NCI-H146 treated with DMSO at 0.1 percent for 48 hours (cell line): Measurements from ENCODE around the gene THYN1.
"Not testable (repeated sequence)": the region's sequence is repeated elsewhere in the genome, so short reads cannot be mapped to it uniquely, and the experiment has no call there.

Experiments used
- DNase-seq: peaks from one replicate; lab custom pipeline; 2025; ENCODE audit not compliant: unreplicated experiment; lab: John Stamatoyannopoulos, UW

THYN1 gene

DNA sequence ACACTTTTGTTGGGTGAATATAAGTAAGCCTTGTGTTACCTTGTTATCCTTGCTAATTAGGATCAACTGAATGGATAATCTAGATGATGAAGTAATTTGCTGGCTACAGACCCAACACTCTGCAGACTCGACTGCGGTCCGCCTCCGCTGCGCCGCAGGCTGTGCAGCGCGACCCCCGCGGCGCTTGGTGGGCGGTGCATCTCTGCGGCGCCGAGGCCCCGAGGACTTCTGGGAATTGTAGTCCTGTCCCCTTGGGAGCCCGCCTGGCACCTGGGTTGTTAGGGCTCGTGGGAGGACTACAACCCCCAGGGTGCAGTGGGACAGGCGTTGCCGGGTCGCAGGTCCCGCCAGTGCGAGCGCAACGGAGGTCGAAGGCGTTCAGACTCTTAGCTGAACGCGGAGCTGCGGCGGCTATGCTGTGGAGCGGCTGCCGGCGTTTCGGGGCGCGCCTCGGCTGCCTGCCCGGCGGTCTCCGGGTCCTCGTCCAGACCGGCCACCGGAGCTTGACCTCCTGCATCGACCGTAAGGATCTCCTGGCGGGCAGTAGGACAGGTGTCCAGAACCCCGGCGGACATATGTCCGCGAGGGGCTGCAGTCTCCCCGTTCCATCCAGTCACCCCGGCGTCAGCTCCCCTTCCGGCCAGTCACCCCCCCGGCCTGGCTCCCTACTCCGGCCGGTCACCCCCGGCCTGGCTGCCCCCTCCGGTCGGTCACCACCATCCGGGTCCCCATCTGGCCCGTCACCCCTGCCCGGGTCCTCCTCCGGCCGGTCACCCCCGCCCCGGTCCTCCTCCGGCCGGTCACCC is at the start of gene THYN1, which contains the start of gene ACAD8:
TSS of gene THYN1 (minus strand) at position 165 of the 806 bp plus-strand sequence. CDS start 470 bp downstream, outside the sequence.
TSS of gene ACAD8 (plus strand) at position 381 of the 806 bp plus-strand sequence. CDS start at position 414, 33 bp downstream.
- DNase-seq: peak; percentile 86

DNA sequence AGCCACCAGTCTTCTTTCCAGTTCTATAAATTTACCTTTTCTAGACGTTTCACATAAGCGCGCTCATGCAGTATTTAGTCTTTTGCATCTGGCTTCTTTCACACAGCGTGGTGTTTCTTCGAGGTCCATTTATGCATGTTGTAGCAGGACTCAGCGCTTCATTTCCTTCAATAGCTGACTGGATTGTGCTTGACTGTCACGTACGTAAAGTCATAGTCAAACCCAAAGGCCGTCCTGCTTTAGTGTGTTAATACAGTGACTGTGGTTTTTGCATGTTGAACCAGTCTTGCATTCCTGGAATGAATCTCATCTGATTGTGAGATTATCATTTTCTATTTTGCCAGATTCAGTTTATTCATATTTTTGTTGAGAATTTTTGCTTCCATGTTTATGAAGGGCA is 41.5 kb upstream of the THYN1 start:
- DNase-seq: no peak

DNA sequence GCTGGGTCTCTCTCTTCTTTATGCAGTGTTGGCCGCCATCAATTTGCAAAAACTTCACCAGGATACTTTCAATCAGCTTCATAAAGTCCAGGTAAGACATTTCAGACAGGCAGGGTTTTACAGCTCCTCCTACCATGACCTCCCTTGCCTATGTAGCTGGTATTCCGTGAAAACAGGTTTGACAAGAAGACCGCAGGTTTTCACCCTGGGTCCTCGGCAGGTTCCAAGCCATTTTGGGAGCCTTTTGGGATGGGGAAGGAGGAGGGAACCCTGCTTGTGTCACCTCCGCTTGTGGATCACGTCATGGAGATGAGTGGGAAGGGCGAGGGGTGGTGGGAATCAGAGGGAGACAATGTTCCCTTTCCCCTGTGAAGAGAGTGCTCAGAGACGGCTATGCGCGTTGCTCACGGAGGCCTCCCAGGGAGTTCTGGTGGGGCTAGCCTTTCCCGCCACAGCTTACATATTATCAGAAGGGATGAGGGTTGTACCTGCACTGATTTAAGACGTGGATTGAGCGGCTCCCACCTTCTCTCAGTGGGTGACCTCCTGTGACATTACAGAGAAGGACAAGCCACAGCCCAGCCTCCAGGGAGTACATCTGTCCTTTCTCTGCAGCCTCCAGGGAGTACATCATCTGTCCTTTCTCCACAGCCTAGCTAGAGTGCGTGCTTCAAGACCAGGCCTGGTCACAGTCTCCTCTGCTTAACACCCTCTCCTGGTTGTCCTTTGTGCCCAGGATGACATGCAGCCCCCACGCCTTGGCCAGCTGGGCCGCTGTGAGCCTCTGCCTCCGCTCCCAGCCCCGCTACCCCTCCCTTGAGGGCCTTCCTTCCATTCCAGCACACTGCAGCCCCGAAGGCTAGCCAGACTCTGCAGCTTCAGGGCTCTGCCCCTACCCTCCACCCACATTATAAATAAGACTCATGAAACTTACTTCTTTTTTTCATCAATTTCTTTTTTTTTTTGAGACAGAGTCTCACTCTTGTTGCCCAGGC is 40.3 kb upstream of the THYN1 start:
- DNase-seq: no peak

DNA sequence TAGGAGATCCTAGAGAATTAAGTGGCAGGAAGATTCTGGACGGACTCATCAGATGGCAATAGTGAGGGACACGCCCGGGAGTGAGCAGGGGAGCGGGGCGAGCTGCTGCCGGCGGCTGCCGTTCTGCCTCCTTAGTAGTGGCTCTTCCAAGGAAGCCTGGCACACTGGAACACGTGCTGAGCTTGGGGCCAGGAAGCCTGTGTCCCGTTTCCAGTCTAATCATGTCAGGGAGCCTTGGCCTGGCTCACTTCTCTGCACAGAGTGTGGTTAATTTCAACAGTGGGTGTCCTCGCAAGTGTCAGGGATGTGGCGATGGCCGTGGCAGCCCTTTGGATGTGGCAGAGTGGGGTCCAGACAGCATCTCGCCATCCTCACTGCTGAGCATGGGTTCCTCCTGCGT is 39.5 kb upstream of the THYN1 start:
- DNase-seq: no peak

DNA sequence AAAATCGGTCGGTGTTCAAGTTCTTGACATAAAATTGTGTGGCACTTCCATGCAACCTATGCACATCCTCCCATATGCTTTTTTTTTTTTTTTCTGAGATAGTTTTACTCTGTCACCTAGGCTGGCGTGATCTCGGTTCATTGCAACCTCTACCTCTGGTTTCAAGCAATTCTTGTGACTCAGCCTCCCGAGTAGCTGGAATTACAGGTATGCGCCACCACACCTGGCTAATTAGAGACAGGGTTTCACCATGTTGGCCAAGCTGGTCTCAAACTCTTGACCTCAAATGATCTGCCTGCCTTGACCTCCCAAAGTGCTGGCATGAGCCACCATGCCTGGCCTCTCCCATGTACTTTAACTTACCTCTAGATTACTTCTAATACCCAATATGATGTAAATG is 38.0 kb upstream of the THYN1 start:
- no peak for DNase-seq

DNA sequence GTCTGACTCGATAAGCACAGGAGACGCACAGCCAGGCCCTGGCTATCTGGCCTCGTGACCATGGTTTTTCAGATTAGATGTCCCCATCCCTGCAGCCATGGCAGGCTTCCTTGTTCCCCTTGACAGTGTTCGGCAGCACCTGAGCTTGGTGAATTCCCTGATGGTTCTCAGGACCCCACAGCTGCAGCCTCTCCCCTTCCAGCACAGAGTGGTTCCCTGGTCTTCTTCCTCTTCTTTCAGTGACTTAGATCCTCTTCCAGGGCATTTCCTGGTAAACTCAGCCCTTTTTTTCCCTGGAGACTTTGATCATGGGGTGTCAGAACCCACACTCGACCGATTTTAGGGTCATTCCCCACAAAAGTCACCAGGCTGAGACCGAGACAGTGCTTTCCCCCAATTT is 37.5 kb upstream of the THYN1 start:
- no peak for DNase-seq

DNA sequence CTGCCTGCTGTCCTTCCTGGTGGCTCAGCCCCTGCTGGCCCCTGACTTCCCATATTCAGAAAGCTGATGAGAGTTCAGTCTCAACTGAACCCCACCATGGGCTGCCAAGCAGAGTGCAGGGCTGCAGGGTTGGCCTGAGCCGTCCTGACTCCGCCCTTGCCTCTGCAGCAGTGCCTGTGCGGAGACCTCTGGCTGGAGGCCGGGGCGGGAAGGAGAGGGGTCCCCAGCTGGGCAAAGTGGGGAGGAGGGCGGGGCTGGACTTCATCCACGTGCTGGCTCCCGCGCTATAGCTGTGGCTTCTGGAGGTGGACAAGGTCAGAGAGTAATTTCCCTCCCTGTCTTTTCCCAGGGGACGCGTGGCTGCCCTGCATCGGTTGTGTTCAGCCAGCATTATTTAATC is 36.6 kb upstream of the THYN1 start:
- DNase-seq: no peak

DNA sequence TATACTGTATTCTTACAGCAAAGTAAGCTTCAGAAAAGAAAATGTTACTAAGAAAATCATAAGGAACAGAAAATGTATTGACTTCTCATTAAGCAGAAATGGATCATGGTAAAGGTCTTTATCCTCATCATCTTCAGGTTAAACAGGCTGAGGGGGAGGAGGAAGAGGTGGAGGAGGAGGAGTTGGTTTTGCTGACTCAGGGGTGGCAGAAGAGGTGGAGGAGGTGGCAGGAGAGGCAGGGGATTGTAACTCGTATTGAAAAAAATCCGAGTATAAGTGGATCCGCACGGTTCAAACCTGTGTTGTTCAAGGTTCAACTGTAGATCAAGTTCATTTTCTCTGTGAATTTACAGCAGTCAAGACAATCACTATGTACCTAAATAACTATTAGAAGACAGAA is 36.0 kb upstream of the THYN1 start:
- DNase-seq: no peak

DNA sequence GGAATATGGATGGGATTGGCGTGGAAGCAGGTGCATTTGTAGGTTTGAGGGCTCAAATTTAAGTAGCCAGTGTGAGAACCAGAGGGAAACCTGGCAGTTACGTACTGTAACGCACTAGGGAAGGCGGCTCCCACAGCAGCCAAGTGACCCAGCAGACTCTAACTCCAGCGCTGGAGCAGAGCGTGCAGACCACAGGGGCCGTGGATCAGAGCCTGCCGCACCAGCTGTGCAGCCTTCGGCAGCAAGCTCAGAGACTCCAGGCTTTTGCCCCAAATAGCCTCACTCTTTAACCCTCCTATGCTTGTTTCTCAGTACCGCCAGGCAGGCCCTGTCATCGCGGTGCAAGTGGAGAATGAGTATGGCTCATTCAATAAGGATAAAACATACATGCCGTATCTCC is 35.3 kb upstream of the THYN1 start:
- DNase-seq: no peak

DNA sequence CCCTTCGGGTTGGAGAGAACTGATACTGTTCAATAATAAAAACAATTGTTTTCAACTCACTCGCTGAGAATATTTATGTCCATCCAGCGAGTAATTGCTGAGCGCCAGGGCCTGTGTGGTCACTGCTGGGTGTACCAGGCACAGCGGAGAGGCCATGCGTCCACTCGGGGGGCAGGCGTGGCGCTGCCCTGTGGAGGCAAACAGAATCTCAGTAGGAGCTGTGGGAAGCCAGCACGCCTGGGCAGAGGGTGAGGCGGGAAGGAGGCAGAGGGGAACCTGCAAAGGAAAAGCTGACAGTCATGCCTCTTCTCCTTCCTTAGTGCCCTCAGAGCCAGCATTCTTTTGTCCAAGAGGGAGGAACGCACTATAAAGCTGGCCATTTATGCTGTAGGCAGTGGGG is 34.4 kb upstream of the THYN1 start:
- no peak for DNase-seq

DNA sequence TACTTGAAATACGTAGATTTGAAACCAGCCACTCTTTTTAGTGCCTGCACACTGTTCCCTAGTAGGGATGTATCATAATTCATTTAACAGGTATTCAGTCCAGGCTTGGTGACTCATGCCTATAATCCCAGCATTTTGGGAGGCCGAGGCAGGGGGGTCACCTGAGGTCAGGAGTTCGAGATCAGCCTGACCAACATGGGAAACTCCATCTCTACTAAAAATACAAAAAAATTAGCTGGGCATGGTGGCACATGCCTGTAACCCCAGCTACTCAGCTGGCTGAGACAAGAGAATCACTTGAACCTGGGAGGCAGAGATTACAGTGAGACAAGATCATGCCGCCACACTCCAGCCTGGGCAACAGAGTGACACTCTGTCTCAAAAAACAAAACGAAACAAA is 31.2 kb upstream of the THYN1 start:
- DNase-seq: not testable (repeated sequence)

DNA sequence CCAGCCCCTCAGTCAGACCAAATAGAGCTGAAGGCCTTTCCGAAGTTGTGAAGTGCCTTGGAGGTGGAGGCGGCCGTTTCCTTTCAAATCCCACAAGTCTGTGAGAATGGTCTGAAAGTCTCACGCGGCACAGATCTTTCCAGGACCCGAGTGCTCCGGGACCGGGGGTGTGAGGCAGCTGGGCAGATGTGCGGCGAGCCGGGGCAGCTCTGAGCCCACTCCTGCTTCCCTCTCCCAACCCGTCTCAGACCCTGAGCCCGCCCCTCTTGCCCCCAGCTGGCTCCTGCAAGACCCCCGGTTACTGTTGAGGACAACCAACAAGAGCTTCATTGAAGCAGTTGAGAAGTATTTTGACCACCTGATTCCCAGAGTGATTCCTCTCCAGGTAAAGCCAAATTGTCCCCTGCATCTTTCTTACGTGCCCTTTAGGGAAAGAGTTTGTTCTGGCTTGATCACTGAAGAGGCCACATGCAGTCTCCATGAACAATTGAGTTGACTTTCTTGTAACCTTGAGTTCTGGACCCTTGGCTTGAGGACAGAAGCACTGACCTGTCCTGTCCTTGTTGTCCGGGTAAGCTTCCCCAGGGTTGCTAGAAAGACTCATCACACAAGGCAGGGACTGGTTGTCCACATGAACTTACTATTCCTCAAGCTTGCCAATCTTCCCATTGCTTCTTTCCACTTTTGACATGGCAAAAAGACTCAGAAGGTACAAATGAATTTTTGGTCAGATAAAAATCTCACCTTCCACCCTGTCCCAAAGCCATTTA is 30.5 kb upstream of the THYN1 start:
- DNase-seq: no peak

DNA sequence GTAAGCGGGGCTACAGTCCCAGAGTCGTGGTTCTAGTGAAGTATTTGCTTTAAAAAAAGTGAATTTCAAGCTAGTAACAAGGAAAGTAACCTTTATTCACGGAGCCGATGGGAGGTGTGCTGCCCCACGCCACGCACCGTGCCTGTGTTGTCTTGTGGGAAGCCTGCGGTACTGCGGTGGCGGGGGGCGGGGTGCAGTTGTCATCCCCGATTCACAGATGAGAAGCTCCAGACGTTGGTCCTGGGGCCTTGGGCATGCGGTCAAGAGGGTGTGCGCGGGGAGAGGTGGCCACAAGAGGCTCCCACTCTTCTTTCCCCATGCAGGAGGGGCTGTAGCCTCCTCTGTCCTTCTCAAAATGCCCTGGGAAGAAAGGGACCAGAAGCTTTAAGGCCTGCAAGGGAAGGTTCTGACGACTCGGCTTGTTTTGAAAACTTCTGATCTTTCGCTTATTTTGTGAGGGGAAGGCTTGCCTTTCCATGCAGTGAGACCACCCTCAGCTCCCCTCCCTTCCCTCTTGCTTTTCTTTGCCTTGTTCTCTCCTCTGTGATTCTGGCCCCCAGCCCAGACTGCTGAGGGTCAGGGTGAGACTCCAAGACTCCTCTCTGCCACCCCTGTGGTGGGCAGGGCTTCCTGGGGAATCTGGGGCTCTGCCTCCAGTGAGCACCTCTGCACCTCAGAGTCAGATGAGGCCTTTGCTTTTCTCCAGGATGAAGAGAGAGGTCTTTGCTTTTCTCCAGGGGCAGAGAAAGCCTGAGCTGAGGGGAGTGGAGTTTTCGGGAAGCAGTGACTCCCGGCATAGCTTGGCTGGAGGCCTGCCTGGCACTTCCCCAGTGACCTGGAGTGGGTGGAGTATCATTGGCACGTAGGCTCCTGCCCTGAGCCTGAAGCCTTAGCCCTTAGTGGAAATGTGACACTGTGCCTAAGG is 29.2 kb upstream of the THYN1 start:
- no peak for DNase-seq

DNA sequence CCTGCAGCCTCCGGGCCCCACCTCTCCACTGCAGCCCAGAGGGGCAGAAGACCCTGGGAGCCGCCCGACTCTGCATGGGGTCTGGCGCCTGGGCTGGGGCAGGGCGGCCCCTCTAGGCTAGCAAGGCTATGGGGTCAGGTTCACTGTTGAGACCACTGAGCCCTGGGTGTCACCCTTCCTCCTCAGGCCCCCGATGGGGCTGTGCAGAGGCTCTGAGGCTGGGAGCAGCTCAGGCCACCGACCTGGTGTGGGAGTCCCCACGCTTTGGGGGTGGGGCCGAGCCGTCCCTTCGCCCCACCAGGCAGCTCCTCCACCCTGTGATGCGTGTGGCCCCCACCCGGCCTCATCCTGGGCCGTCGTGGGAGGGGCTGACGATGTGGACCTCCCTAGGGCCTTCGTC is 28.5 kb upstream of the THYN1 start:
- DNase-seq: not testable (repeated sequence)

DNA sequence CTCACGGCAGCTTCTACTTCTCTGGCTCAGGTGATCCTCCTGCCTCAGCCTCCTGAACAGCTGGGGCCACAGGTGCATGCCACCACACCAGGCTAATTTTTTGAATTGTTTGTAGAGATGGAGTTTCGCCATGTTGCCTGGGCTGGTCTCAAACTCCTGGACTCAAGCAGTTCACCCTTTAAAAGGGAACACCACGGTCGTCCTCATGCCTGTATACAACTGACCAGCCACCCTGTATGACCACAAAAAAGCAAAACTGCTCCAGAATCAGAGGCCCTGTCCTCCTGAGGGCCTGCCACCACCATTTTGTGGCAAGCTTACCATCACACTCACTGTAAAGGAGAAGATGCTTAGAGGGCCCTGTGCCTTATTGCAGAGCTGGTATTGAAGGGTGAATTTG is 25.2 kb upstream of the THYN1 start:
- no peak for DNase-seq

DNA sequence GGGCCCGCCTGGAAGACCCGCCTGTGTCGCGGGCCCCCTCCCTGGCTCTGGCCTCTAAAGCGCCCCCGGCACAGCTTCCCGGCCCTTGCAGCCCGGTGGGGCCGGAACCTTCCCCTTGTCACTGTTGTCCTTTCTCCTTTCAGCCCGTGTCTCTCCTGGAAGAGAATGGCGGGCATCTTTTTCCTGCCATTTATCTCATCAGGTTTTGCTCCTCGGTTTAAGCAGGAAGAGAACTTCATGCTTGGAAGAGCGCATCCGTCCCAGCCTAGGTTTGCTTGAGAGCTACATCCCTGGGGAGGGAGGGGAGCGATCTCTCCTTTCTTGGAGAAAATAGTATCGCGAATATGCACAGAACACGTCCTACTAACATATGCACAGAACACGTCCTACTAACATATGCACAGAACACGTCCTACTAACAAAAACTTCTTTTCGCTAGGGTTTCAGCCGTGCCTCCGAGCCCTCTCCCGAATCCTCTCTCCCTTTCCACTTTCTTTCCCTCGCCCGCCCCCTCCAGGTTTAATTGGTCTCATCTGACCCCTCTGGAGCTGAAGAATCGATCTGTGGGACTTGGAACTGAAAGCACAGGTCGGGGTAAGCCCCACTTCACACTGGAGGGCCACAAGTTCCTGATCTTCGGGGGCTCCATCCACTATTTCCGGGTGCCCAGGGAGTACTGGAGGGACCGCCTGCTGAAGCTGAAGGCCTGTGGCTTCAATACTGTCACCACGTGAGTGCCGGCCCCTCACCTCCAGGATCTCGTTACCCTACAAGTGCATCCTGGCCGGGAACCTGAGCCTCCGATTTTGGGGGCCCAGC is 24.2 kb upstream of the THYN1 start:
- no peak for DNase-seq

DNA sequence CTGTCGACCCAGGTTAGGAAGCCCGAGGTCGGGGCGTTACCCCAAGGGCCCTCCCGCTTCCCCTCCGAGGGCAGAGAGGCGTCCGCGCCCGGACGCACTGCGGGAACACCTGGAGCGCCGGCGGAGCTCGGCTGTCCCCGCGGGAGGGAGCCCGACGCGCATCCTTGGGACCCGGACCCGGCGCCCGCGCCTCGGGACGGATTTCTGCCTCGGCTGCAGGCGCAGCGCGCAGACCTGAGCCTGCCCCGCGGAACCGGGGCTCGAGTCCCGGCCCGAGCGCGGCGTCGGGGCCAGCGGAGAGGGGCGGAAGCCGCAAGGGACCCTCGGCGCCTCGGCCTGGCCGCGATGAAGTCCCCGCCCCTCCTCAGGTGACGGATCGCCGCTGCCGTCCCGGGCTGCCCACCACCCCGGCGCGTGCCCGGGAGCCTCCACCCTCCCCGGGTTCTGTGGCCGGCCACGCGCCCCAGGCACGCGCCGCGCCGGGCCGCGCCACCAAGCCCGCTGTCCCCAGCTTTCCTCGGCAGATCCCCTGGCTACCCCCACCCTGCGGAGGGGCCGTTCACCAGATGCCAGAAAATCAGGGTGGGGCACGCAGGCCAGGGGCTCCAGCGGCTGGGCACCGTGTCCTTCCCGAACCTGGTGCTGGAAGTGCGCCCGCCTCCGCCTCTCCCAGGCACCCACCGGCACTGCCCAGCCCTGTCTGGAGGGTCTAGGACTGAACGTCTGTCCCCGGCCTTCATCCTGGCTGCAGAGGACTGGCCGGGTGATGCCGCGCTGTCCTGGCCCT is 23.4 kb upstream of the THYN1 start:
- no peak for DNase-seq
